Mucosa of descending colon (tissue), 3 donors: Measurements from ENCODE around the gene CA9. TPM values are rescaled to one million over a fixed set of nuclear protein-coding genes. Genes with fewer than 3 reads are reported as not detected.

Experiments
- ATAC-seq: fragments of 200-7000 bp; cut with Tn5 transposase; one replicate; pipeline ENCODE4 v1.9.1; 2020; ENCODE audit warnings: mild to moderate bottlenecking, moderate library complexity
- DNase-seq, 3 donors: peaks; one replicate each; pipeline ENCODE4 v3.0.0-alpha.2; 2020
- H3K36me3 ChIP-seq: fragments of 200-600 bp; one replicate; pipeline ENCODE4 v1.8.0; 2021; ENCODE audit warnings: low read depth, mild to moderate bottlenecking
- H3K4me1 ChIP-seq: fragments of 200-600 bp; one replicate; pipeline ENCODE4 v1.8.0; 2021; ENCODE audit warnings: low read depth, mild to moderate bottlenecking
- H3K4me3 ChIP-seq: fragments of 200-600 bp; one replicate; pipeline ENCODE4 v1.8.0; 2021; ENCODE audit warnings: mild to moderate bottlenecking
- H3K9me3 ChIP-seq: fragments of 200-600 bp; one replicate; pipeline ENCODE4 v1.8.0; 2021; ENCODE audit warnings: mild to moderate bottlenecking
- CTCF ChIP-seq: fragments of 200-600 bp; IDR thresholded peaks from one replicate; pipeline ENCODE4 v1.8.0; 2022; ENCODE audit warnings: antibody characterized with exemption, mild to moderate bottlenecking
- intact Hi-C, 2 donors: fragments of 100-400 bp; cut with DNase I in 1 of 2; cut with micrococcal nuclease in 1 of 2; formaldehyde crosslinking; loops; one replicate each; pipeline versions ENCODE4 v1.11.0 to v1.11.1; 2022; cut with DNase I, micrococcal nuclease
- total RNA-seq, 3 donors: library from RNA; stranded (reverse); fragmentation: NEBNext Ultra II Directional in 2 of 3; extraction: Animal tissue kit (Norgen Biotek cat#: 25700) in 2 of 3; gene quantifications; one replicate each; pipeline versions ENCODE4 v1.2.1 to v1.2.4, GENCODE V29; 2021 to 2023
- donor health status: DM: no; HTN: no; CAD: no; lungs with moderate emphysema.
- donor health status: DM: no; HTN: no; CAD: no.
- donor health status: DM: no; HTN: yes; CAD: no.

The CA9 gene
- total RNA-seq, 3 donors from 2014 or later: 0.61 to 1.7 TPM; not detected in 1

- Histone ChIP-seq H3K4me1 (peaks cover under 1% of the 10 kb centered on the region), H3K9me3 (no peaks in the 10 kb centered on the region), H3K4me3 (no peak overlapping the region), H3K36me3 (no peaks in the 10 kb centered on the region)
- no peak for ATAC-seq
- DNase-seq: peak in 1 of 3 donors; percentile 33
- TF ChIP-seq CTCF: no peak
- intact Hi-C loops: no loop called here
Measured at GRCh38 chr9:35681341-35682002, 7.7 kb downstream of the CA9 start.

GRCh38 chr9:35682051-35682450, 8.3 kb downstream of the CA9 start:
- no peak for TF ChIP-seq CTCF
- ATAC-seq (no peak), DNase-seq (peak in 1 of 3 donors; percentile 27)
- no peaks in the 10 kb centered on the region for H3K4me1 ChIP-seq
- no peaks in the 10 kb centered on the region for H3K36me3 ChIP-seq
- H3K4me3 ChIP-seq: no peak overlapping the region
- intact Hi-C loops: no loop called here
- no peaks in the 10 kb centered on the region for H3K9me3 ChIP-seq

- Histone ChIP-seq H3K4me3 (no peak overlapping the region), H3K4me1 (no peaks in the 10 kb centered on the region), H3K36me3 (no peaks in the 10 kb centered on the region), H3K9me3 (no peaks in the 10 kb centered on the region)
- intact Hi-C loops: no loop called here
- ATAC-seq: no peak
- DNase-seq: peak in 1 of 3 donors; percentile 23
- no peak for TF ChIP-seq CTCF
Measured at GRCh38 chr9:35682520-35683315, 9.0 kb downstream of the CA9 start.

GRCh38 chr9:35683323-35683722, 9.6 kb downstream of the CA9 start:
- DNase-seq (no peak), ATAC-seq (no peak)
- Histone ChIP-seq H3K9me3 (no peaks in the 10 kb centered on the region), H3K36me3 (no peaks in the 10 kb centered on the region), H3K4me3 (no peak overlapping the region), H3K4me1 (no peaks in the 10 kb centered on the region)
- intact Hi-C loops: no loop called here
- no peak for TF ChIP-seq CTCF

GRCh38 chr9:35684921-35685320, 11.2 kb downstream of the CA9 start:
- TF ChIP-seq CTCF: no peak
- intact Hi-C loops: no loop called here
- Histone ChIP-seq H3K36me3 (no peaks in the 10 kb centered on the region), H3K4me1 (no peaks in the 10 kb centered on the region), H3K4me3 (no peak overlapping the region), H3K9me3 (no peaks in the 10 kb centered on the region)
- ATAC-seq (no peak), DNase-seq (peak in 1 of 3 donors; percentile 26)
